Measurements from ENCODE around the gene ABI3BP. TPM values are rescaled to one million over a fixed set of nuclear protein-coding genes. Genes with fewer than 3 reads are reported as not detected.

The ABI3BP gene
- total and polyA plus RNA-seq, 2 experiments from 2014 or later: 0.42 to 0.57 TPM

GRCh38 chr3:100720426-100720825 lies 272.8 kb downstream of the ABI3BP start:
- Histone ChIP-seq H3K79me2 (replicated peaks; ENCODE audit: insufficient read depth) (peaks cover 84% of the 10 kb centered on the region), H3K4me2 (no peak overlapping the region), H3F3A (replicated peaks; ENCODE audit: low read depth) (no peaks in the 10 kb centered on the region), H3K9me2 (ENCODE audit: insufficient read depth) (no peaks in the 10 kb centered on the region), H4K20me1 (replicated peaks; ENCODE audit: insufficient read depth) (peaks cover 12% of the 10 kb centered on the region), H3K4me1 (ENCODE audit: insufficient read depth) (no peaks in the 10 kb centered on the region), H2AFZ (no peak overlapping the region), H3K36me3 (ENCODE audit: insufficient read depth) (peaks cover 3% of the 10 kb centered on the region; the same call in 1 of the 2 replicates), H3K4me3 (no peak overlapping the region), H3K27me3 (ENCODE audit: insufficient read depth) (no peaks in the 10 kb centered on the region), H3K27ac (ENCODE audit: low read depth) (no peak overlapping the region)
- Mint-ChIP-seq H3K27me3 (ENCODE audit: insufficient read depth, low read depth, poor library complexity) (no peaks in the 10 kb centered on the region), H3K4me1 (peaks cover 11% of the 10 kb centered on the region; the same call in 2 of the 3 replicates), H3K36me3 (ENCODE audit: low read depth) (peaks cover 70% of the 10 kb centered on the region), H3K4me3 (no peak overlapping the region), H3K9me3 (no peaks in the 10 kb centered on the region), H3K27ac (no peak overlapping the region)
- no peak for TF ChIP-seq EZH2phosphoT487 (IDR thresholded peaks at IDR 0.05; ENCODE audit: unreplicated experiment)
- TF ChIP-seq ZNF331 (CRISPR knock-in tag; IDR thresholded peaks at IDR 0.05; ENCODE audit: low read depth): no peak
- no peak for TF ChIP-seq JUNB (IDR thresholded peaks at IDR 0.05; ENCODE audit: unreplicated experiment)
- no peak for TF ChIP-seq ZNF114 (CRISPR knock-in tag; IDR thresholded peaks at IDR 0.05)
- no peak for TF ChIP-seq CTCF (conservative IDR thresholded peaks at IDR 0.05; ENCODE audit: low read depth in 2 of 2)
- TF ChIP-seq POLR2AphosphoS5 (IDR thresholded peaks at IDR 0.05; ENCODE audit: low read depth): no peak
- TF ChIP-seq REST (IDR thresholded peaks at IDR 0.05; ENCODE audit: unreplicated experiment): no peak
- no peak for TF ChIP-seq NANOG (IDR thresholded peaks at IDR 0.05; ENCODE audit: borderline replicate concordance)
- TF ChIP-seq, protein P1, sequence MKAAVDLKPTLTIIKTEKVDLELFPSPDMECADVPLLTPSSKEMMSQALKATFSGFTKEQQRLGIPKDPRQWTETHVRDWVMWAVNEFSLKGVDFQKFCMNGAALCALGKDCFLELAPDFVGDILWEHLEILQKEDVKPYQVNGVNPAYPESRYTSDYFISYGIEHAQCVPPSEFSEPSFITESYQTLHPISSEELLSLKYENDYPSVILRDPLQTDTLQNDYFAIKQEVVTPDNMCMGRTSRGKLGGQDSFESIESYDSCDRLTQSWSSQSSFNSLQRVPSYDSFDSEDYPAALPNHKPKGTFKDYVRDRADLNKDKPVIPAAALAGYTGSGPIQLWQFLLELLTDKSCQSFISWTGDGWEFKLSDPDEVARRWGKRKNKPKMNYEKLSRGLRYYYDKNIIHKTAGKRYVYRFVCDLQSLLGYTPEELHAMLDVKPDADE (IDR thresholded peaks at IDR 0.05): no peak
- no peak for TF ChIP-seq STAT1 (IDR thresholded peaks at IDR 0.05; ENCODE audit: unreplicated experiment)
- no peak for TF ChIP-seq EZH2 (IDR thresholded peaks at IDR 0.05; ENCODE audit: low read depth, unreplicated experiment)
- TF ChIP-seq, protein P2, sequence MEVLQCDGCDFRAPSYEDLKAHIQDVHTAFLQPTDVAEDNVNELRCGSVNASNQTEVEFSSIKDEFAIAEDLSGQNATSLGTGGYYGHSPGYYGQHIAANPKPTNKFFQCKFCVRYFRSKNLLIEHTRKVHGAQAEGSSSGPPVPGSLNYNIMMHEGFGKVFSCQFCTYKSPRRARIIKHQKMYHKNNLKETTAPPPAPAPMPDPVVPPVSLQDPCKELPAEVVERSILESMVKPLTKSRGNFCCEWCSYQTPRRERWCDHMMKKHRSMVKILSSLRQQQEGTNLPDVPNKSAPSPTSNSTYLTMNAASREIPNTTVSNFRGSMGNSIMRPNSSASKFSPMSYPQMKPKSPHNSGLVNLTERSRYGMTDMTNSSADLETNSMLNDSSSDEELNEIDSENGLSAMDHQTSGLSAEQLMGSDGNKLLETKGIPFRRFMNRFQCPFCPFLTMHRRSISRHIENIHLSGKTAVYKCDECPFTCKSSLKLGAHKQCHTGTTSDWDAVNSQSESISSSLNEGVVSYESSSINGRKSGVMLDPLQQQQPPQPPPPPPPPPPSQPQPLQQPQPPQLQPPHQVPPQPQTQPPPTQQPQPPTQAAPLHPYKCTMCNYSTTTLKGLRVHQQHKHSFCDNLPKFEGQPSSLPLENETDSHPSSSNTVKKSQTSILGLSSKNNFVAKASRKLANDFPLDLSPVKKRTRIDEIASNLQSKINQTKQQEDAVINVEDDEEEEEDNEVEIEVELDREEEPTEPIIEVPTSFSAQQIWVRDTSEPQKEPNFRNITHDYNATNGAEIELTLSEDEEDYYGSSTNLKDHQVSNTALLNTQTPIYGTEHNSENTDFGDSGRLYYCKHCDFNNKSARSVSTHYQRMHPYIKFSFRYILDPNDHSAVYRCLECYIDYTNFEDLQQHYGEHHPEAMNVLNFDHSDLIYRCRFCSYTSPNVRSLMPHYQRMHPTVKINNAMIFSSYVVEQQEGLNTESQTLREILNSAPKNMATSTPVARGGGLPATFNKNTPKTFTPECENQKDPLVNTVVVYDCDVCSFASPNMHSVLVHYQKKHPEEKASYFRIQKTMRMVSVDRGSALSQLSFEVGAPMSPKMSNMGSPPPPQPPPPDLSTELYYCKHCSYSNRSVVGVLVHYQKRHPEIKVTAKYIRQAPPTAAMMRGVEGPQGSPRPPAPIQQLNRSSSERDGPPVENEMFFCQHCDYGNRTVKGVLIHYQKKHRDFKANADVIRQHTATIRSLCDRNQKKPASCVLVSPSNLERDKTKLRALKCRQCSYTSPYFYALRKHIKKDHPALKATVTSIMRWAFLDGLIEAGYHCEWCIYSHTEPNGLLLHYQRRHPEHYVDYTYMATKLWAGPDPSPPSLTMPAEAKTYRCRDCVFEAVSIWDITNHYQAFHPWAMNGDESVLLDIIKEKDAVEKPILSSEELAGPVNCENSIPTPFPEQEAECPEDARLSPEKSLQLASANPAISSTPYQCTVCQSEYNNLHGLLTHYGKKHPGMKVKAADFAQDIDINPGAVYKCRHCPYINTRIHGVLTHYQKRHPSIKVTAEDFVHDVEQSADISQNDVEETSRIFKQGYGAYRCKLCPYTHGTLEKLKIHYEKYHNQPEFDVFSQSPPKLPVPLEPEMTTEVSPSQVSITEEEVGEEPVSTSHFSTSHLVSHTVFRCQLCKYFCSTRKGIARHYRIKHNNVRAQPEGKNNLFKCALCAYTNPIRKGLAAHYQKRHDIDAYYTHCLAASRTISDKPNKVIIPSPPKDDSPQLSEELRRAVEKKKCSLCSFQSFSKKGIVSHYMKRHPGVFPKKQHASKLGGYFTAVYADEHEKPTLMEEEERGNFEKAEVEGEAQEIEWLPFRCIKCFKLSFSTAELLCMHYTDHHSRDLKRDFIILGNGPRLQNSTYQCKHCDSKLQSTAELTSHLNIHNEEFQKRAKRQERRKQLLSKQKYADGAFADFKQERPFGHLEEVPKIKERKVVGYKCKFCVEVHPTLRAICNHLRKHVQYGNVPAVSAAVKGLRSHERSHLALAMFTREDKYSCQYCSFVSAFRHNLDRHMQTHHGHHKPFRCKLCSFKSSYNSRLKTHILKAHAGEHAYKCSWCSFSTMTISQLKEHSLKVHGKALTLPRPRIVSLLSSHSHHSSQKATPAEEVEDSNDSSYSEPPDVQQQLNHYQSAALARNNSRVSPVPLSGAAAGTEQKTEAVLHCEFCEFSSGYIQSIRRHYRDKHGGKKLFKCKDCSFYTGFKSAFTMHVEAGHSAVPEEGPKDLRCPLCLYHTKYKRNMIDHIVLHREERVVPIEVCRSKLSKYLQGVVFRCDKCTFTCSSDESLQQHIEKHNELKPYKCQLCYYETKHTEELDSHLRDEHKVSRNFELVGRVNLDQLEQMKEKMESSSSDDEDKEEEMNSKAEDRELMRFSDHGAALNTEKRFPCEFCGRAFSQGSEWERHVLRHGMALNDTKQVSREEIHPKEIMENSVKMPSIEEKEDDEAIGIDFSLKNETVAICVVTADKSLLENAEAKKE (CRISPR knock-in tag; IDR thresholded peaks at IDR 0.05): no peak
- ATAC-seq (peak; percentile 82), DNase-seq (ENCODE audit: low spot score) (peak; percentile 37)

Measured in GM23338 (cell line).